ENCODE measurements around the gene ARSG.
A peak's percentile ranks its signal among the peaks of the same experiment; 100 is the strongest.
"Not testable (repeated sequence)": the region's sequence is repeated elsewhere in the genome, so short reads cannot be mapped to it uniquely, and the experiment has no call there.

Gene ARSG

DNA sequence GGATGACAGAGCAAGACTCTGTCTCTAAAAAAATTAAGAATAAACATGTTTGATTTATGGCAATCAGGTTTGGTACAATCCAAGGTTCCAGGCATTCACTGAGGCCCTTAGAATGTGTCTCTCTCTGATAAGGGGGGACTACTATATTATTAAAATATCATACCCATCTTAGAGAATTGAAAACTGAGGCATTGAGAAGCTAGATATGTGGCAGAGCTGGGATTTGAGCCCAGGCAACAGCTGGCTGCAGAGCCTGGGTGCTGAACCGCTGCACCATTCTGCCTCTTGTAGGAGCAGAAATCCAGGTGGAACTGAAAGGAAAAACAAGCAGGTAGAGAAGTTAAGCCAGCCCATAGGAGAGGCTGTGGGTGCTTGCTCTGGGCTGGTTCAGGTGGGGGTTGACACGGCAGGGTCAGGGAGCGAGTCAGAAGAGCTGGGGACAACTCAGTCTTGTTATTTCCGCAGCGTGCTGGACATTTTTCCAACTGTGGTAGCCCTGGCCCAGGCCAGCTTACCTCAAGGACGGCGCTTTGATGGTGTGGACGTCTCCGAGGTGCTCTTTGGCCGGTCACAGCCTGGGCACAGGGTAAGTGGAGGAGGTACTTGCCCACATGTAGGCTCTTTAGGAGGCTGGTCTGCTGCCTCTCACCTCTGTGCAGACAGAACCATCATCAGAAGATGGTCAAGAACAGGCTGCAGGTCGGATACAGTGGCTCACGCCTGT lies 103.5 kb downstream of the ARSG start:
- DNase-seq = no peak

GRCh38 chr17:68396226-68397107 lies 105.2 kb downstream of the ARSG start:
- DNase-seq = no peak

GRCh38 chr17:68397108-68397536 lies 105.8 kb downstream of the ARSG start:
- DNase-seq = no peak

DNA sequence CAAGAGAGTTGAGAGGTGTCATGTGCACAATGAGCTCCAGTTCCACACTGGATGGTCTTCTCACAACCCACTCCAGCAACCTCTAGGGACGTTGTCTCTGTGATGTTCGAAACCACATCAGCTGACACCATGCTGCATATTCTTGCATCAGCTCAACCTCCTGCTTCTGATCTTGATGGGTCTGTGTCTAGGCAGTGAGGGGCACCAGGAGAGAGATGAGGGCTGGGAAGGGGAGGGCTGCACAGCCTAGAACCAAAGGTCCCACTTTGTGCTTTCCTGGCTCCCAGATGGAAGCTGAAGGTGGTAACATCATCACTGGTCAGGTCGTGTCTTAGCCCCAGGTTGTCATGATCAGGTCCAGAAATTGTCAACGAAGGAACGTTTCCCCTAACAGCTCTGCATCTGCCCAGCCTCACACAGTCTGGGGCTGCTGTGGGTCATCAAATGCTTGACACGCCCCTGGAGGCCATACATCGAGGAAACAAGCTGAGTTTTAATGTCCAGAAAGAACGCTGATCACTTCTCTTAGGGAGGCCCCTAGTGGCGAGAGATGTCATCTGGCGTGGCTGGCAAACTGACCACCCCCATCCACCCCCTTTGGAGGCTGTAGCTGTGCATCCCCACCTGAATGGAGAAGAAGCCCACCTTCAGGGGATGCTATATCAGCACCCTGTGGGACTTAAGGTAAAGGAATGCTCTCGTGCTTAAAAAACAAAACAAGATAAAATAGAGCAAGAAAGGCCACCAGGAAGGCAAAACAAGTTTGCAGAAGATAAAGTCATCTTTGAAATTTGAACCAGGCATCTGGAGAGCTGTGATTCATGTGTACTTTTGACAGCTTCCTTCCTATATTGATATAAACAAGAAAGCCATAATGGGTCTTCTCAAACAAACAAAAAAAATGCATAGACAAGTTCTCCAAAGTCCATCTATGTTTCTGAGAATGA lies 107.7 kb downstream of the ARSG start:
- DNase-seq = peak in 9 of 58 donors; percentile 1 to 31 (median 18)

GRCh38 chr17:68399638-68400403 lies 108.5 kb downstream of the ARSG start:
- no peak for DNase-seq

DNA sequence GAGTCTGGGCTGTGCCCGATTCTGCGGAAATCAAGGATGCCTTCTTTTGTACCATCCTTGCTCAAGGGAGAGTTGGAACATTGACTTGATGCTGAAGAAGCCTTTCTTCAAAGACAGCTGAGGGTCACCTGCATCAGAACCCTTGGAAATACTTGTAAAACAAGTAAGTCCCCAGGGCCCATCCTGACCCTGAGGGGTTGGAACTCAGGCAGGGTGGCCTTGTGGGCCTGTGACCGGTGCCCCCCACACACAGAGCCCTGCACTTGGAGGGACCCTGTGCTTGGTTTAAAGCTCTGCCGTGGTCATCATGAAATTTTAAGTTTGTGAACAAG lies 109.1 kb downstream of the ARSG start:
- peak in 3 of 58 donors; percentile 9 to 41 (median 32) for DNase-seq

DNA sequence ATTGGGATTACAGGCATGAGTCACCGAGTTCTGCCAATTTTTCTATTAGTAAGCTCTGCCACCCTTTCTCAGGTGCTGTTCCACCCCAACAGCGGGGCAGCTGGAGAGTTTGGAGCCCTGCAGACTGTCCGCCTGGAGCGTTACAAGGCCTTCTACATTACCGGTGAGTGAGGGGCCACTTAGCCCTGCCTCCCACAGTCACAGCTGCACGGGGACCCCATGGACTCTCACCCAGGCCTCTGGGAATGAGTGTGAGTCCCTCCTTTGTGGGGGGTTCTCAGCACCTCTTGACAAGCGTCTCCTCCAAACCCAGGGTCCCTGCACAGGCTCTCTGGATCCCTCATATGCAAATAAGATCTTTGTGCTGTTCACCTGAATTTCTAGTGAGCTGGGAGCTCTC lies 110.0 kb downstream of the ARSG start:
- DNase-seq = no peak

- no peak for DNase-seq
Observed at GRCh38 chr17:68403122-68403521, 111.8 kb downstream of the ARSG start.

- DNase-seq = not testable (repeated sequence)
Observed at GRCh38 chr17:68403837-68404236, 112.5 kb downstream of the ARSG start.

DNA sequence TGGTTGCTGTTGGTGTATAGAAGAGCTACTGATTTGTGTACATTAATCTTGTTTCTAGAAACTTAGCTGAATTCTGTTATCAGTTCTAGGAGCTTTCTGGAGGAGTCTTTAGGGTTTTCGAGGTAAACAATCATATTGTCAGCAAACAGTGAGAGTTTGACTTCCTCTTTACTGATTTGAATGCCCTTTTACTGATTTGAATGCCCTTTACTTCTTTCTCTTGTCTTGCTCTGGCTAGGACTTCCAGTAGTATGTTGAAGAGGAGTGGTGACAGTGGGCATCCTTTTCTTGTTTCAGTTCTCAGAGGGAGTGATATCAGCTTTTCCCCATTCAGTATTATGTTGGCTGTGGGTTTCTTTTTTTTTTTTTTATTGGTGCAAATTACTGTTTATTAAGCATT lies 116.4 kb downstream of the ARSG start:
- DNase-seq = not testable (repeated sequence)

GRCh38 chr17:68413597-68414560 lies 122.6 kb downstream of the ARSG start:
- not testable (repeated sequence) for DNase-seq

- not testable (repeated sequence) for DNase-seq
Observed at GRCh38 chr17:68414901-68415300, 123.6 kb downstream of the ARSG start.

DNA sequence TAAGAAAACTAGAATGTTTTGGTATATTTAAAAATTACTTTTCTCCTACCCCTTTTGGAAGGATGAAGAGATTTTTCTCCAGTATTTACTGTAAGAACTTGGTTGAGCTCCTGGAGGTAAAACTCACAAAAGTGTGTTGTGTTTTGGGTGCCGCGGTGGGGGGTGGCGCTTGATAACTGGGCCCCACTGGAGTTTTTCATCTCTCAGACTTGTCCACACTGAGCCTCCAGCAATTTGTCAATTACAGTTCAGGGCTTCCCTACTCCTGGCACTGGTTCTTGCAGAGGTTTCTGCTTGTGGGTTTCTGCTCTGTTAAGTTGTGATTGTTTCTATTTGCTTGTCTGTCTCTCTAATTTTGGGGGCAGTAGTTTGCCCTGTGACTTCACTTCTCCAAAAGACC lies 126.0 kb downstream of the ARSG start:
- DNase-seq = no peak

GRCh38 chr17:68418876-68419275 lies 127.6 kb downstream of the ARSG start:
- no peak for DNase-seq

- no peak for DNase-seq
Observed at GRCh38 chr17:68420065-68420464, 128.8 kb downstream of the ARSG start.

DNA sequence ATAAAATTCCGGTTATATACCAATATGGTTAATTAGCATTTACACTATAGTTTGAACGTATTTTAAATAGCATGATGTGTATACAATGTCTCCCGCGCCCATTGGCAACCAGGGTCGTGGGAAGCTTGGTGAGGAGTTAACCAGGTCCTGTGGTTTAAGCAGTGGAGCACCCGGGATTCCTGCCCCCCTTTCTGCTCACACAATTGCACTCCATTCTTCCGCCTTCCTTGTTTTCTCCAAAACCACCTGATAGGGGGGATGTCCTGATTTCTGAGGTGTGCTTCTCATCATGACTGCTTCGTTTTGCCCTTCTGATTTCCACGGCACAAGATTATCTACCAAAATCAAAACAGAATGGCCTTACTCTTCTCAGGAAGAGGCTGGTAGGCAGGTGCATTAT lies 130.2 kb downstream of the ARSG start:
- no peak for DNase-seq

DNA sequence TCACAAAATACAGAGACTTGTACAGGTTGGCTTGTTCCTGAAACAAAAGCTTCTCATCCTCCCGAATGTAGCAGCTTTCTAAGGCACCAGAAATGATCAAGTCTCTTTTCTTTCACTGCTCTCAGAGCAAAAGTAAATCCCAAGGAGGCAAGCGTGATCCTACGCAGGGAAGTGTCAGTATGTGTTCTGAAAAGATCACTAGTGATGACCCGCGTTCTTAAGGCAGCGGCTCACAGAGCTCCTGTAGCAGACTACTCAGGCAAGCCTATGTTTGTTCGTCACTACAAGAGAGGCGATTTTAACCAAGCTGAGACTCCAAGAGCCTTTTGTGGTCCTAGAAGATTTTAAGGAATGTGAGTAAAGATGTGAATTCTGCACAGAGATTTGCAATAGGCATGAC lies 131.5 kb downstream of the ARSG start:
- DNase-seq = no peak

- DNase-seq = no peak
Observed at GRCh38 chr17:68423251-68423650, 132.0 kb downstream of the ARSG start.

DNA sequence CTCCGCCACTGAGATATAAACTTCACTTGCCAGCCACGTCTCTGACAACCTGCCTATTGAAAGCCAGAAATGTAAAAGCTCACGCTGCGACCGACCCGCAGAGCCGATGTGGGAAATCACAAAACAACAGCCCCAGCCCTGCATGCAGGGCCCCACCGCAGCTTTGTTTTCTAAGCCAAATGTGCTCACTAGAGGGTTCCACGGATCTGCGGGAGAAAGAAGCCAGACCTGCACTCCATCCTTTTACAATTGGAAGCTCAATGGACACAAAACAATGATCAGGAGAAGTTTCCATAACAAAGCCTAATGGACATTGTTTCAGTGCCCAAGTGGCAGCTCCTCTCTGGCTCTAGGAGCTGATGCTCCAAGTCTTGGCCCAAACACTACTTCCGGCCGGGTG lies 132.9 kb downstream of the ARSG start:
- DNase-seq = no peak

GRCh38 chr17:68424861-68425260 lies 133.6 kb downstream of the ARSG start:
- DNase-seq = no peak
